ENCODE results near the gene NKD2. TPM values are rescaled to one million over a fixed set of nuclear protein-coding genes. Genes with fewer than 3 reads are reported as not detected.

Gene NKD2
- not detected in 2 replicates for total RNA-seq

GRCh38 chr5:1008451-1009358 is at the start of gene NKD2:
NKD2 (plus strand) TSS chr5:1008802; CDS start chr5:1009058, 256 bp downstream.

Small RNAs within 50 kb of the gene (small RNA-seq; reads per million reads assigned to genes)
- gene MIR4635 = not detected

Other genes starting within 250 kb of the NKD2 start
- not detected in 2 replicates for gene ZDHHC11B, start 224.1 kb upstream of the NKD2 start, total RNA-seq
- gene ZDHHC11, start 157.8 kb upstream of the NKD2 start, total RNA-seq = 0.73 and 0.97 TPM in 2 replicates
- gene BRD9, start 116.0 kb upstream of the NKD2 start, total RNA-seq = 28.8 and 30.3 TPM in 2 replicates
- 4.1 and 5.5 TPM in 2 replicates for gene TRIP13, start 115.9 kb upstream of the NKD2 start, total RNA-seq
- gene SLC12A7, start 103.3 kb downstream of the NKD2 start, total RNA-seq = 4.0 and 6.2 TPM in 2 replicates
- not detected in 2 replicates for gene SLC6A19, start 192.8 kb downstream of the NKD2 start, total RNA-seq
- not detected in 2 replicates for gene SLC6A18, start 216.6 kb downstream of the NKD2 start, total RNA-seq